ENCODE measurements around the gene GPNMB.
"Not testable (repeated sequence)": the region's sequence is repeated elsewhere in the genome, so short reads cannot be mapped to it uniquely, and the experiment has no call there.

Gene GPNMB

DNA sequence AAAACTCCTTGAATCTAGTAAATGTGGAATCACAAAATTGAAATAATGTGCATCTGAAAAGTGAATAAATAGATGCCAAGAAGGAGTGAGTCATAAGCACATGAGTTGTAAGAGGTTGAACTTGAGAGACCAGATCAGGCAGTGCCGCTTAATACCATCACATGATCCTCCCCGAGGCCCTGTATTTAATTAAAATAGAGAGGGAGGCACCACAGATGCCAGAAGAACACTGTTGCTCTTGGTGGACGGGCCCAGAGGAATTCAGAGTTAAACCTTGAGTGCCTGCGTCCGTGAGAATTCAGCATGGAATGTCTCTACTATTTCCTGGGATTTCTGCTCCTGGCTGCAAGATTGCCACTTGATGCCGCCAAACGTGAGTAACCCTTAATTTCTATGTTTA, at the start of gene GPNMB:
TSS of gene GPNMB (plus strand) at position 221 of the 400 bp plus-strand sequence. CDS start at position 304, 83 bp downstream.
- TF ChIP-seq, protein P1, sequence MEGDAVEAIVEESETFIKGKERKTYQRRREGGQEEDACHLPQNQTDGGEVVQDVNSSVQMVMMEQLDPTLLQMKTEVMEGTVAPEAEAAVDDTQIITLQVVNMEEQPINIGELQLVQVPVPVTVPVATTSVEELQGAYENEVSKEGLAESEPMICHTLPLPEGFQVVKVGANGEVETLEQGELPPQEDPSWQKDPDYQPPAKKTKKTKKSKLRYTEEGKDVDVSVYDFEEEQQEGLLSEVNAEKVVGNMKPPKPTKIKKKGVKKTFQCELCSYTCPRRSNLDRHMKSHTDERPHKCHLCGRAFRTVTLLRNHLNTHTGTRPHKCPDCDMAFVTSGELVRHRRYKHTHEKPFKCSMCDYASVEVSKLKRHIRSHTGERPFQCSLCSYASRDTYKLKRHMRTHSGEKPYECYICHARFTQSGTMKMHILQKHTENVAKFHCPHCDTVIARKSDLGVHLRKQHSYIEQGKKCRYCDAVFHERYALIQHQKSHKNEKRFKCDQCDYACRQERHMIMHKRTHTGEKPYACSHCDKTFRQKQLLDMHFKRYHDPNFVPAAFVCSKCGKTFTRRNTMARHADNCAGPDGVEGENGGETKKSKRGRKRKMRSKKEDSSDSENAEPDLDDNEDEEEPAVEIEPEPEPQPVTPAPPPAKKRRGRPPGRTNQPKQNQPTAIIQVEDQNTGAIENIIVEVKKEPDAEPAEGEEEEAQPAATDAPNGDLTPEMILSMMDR (conservative IDR thresholded peaks at IDR 0.05) = no peak
- no peak within 1 kb of the TSS for H3K27ac ChIP-seq

DNA sequence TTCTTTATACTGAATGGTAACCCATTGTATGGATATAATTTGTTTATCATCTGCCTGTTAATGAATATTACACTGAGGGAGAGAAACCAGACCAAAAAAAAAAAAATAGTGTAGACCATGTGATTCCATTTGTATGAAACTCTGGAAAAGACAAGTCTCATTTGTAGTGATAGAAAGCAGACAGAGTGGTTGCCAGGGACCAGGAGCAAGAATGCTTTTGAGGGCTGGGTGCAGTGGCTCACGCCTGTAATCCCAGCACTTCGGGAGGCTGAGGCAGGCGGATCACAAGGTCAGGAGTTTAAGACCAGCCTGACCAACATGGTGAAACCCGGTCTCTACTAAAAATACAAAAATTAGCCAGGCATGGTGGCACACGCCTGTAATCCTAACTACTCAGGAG, 48.8 kb upstream of the GPNMB start:
- H3K27ac ChIP-seq = not testable (repeated sequence)

DNA sequence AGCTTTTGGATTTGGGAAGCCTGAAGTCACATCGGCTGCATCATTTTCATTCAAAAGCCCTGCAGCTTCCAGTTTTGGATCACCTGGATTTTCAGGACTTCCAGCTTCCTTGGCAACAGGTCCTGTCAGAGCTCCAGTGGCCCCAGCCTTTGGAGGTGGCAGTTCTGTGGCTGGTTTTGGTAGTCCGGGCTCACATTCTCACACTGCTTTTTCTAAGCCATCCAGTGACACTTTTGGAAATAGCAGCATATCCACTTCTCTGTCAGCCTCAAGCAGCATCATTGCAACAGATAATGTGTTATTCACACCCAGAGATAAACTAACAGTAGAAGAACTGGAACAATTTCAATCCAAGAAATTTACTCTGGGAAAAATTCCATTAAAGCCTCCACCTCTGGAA, 46.2 kb upstream of the GPNMB start:
- TF ChIP-seq, protein P1 (conservative IDR thresholded peaks at IDR 0.05) = no peak
- no peak overlapping the region for H3K27ac ChIP-seq

DNA sequence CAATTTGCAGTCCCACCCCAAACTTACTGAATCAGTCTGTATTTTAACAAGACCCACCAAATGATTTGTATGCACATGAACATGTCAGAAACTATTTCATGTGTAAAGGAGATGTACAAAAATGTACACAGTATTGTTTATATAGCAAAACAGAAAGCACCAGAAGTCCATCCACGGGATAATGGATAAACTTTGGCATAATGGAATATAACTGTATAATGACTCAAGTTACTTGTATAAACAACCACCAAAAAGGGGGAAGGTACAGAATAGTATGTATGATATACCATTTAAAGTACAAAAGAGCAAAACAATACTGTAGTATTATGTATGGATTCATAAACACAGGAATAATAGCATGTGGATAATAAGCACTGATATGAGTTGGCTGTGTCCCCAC, 42.3 kb upstream of the GPNMB start:
- TF ChIP-seq, protein P1 (conservative IDR thresholded peaks at IDR 0.05) = no peak
- no peak overlapping the region for H3K27ac ChIP-seq

DNA sequence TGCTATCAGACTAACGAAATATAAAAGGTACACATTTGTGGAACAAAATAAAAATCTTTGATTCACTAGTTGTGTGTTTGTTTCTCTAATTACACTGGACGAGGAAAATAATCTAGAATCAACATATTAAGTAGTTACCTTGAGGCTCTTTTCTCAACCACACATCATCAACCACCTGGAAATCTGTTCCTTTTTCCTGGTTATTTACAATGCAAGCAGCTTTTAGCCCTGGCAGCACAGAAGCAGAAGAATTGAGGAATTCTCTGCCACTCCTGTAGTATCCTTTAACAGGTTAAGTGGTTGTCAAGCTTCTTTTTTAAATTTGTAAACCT, 41.0 kb upstream of the GPNMB start:
- H3K27ac ChIP-seq = no peak overlapping the region

DNA sequence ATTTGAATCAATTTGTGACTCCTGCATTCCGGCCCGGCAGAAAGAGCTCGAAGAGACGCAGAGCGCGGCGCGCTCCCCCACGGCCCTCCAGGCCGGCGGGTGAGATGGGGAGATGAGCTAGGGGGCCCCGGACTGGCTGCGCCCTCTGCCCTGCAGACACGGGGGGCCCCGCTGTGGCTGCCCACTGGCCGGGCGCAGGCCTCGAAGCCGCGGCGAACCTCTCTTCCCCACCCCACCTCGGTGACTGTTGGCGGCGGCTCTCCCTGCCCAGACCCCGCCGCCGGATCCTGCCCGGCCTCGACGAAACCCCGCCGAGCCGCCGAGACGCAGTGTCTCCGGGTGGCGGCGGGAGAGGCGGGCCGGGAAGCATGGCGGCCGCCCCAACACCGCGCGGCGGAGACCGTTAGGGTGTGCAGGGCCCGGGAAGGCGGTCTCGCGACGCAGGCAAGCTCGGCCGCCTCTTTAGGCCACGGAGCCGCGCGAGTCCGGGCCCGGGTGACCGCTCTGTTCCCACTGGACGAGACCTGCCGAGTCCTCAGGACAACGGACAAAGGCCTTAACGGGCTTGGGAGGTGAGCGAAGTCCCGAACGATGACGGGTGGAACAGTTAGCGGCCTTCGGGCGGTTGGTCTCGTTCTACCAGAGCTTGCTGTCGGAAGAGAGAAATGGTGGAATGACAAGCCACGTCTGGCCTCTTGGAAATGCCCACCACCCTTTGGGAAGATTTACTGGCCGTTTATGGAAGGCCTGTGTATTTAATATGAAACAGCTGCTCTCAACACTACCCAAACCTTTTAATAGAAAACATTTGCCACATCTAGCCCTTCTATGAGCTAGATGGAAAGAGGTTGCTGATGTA, 40.4 kb upstream of the GPNMB start:
- H3K27ac ChIP-seq = peak overlapping the region; percentile 66
- TF ChIP-seq, protein P1 (conservative IDR thresholded peaks at IDR 0.05) = no peak

More for the DNA sequence above, 41.0 kb upstream of the GPNMB start:
- TF ChIP-seq, protein P1 (conservative IDR thresholded peaks at IDR 0.05) = no peak

DNA sequence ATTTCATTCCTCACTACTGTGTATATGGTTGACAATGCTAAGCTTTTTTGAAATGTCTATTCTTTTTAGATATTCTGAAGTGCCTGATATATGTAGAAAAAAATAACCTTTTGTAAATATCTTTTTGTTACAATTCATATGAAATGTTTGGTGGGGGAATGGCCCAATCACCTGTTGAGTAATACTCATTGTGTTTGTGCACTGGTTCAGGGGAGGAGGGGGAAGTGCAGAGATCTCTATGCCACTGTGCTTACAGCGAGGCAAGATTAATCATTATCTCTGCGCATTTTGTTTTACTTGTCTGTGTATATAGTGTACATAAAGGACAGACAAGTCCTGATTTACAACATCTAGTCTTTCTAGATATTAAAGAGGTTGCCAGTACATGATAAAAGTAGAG, 39.6 kb upstream of the GPNMB start:
- TF ChIP-seq, protein P1 (conservative IDR thresholded peaks at IDR 0.05) = no peak
- H3K27ac ChIP-seq = peak overlapping the region; percentile 66

DNA sequence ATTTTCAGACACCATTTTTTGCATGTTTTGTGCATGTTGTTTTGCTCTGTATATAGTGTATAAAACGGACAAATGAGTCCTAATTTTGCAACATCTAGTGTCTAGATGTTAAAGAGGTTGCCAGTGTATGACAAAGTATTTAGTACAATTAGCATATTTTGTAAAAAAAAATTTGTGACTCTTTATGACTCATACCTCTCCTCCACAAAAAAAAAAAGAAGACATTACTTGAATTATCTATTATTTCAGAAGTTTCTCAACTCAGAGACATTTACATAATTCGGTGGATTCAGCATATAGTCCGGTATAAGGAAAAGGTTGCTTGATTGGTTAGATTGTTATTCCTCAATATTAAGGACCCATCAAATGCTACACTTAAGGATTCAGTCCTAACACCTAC, 38.7 kb upstream of the GPNMB start:
- H3K27ac ChIP-seq = peak overlapping the region; percentile 66
- TF ChIP-seq, protein P1 (conservative IDR thresholded peaks at IDR 0.05) = no peak
